ENCODE results near the gene CREBBP.

The CREBBP gene

GRCh38 chr16:3812469-3813172 is 67.9 kb downstream of the CREBBP start:
- TF ChIP-seq SIN3A (IDR thresholded peaks at IDR 0.05; ENCODE audit: borderline replicate concordance, insufficient read depth, low read length), result no peak

GRCh38 chr16:3810818-3811217 is 69.7 kb downstream of the CREBBP start:
- TF ChIP-seq POLR2AphosphoS5 (IDR thresholded peaks at IDR 0.05; ENCODE audit: low read depth, low read length) (no peak), FOXP2 (optimal IDR thresholded peaks at IDR 0.05; ENCODE audit: borderline replicate concordance, extremely low read depth, extremely low read length, insufficient read depth) (no peak), TAF1 (IDR thresholded peaks at IDR 0.05; ENCODE audit: borderline replicate concordance, insufficient read depth, low read length) (no peak), SIN3A (IDR thresholded peaks at IDR 0.05; ENCODE audit: borderline replicate concordance, insufficient read depth, low read length) (no peak)
- TF ChIP-seq, protein P1, sequence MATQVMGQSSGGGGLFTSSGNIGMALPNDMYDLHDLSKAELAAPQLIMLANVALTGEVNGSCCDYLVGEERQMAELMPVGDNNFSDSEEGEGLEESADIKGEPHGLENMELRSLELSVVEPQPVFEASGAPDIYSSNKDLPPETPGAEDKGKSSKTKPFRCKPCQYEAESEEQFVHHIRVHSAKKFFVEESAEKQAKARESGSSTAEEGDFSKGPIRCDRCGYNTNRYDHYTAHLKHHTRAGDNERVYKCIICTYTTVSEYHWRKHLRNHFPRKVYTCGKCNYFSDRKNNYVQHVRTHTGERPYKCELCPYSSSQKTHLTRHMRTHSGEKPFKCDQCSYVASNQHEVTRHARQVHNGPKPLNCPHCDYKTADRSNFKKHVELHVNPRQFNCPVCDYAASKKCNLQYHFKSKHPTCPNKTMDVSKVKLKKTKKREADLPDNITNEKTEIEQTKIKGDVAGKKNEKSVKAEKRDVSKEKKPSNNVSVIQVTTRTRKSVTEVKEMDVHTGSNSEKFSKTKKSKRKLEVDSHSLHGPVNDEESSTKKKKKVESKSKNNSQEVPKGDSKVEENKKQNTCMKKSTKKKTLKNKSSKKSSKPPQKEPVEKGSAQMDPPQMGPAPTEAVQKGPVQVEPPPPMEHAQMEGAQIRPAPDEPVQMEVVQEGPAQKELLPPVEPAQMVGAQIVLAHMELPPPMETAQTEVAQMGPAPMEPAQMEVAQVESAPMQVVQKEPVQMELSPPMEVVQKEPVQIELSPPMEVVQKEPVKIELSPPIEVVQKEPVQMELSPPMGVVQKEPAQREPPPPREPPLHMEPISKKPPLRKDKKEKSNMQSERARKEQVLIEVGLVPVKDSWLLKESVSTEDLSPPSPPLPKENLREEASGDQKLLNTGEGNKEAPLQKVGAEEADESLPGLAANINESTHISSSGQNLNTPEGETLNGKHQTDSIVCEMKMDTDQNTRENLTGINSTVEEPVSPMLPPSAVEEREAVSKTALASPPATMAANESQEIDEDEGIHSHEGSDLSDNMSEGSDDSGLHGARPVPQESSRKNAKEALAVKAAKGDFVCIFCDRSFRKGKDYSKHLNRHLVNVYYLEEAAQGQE (IDR thresholded peaks at IDR 0.05; ENCODE audit: insufficient read depth in 1 of 2, low read depth in 2 of 2, low read length in 2 of 2), result no peak

DNA sequence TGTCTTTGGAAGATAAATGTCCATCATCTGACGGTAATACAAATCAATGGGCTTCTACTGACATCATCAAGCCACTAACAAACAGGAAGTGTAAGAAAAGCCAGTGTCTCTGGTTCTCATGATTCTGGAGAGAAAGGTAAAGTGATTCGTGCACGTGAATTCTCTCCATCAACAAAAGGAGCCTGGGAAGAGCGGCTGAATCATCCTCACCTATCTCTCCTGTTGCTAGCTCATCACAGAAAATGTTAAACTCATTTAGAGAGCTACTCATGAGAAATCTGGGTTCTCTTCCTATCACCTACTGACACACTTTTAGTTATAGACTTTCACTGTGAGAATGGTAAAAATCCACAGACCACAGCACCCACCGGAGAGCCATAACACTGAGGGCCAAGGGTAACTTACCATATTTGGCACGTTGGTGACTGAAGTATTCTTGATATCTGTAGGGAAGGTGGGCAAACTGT is 70.3 kb downstream of the CREBBP start:
- TF ChIP-seq SIN3A (IDR thresholded peaks at IDR 0.05; ENCODE audit: borderline replicate concordance, insufficient read depth, low read length), result no peak
- TF ChIP-seq FOXP2 (optimal IDR thresholded peaks at IDR 0.05; ENCODE audit: borderline replicate concordance, extremely low read depth, extremely low read length, insufficient read depth), result no peak
- no peak for TF ChIP-seq POLR2AphosphoS5 (IDR thresholded peaks at IDR 0.05; ENCODE audit: low read depth, low read length)
- TF ChIP-seq, protein P1 (IDR thresholded peaks at IDR 0.05; ENCODE audit: insufficient read depth in 1 of 2, low read depth in 2 of 2, low read length in 2 of 2), result no peak
- TF ChIP-seq TAF1 (IDR thresholded peaks at IDR 0.05; ENCODE audit: borderline replicate concordance, insufficient read depth, low read length), result no peak

DNA sequence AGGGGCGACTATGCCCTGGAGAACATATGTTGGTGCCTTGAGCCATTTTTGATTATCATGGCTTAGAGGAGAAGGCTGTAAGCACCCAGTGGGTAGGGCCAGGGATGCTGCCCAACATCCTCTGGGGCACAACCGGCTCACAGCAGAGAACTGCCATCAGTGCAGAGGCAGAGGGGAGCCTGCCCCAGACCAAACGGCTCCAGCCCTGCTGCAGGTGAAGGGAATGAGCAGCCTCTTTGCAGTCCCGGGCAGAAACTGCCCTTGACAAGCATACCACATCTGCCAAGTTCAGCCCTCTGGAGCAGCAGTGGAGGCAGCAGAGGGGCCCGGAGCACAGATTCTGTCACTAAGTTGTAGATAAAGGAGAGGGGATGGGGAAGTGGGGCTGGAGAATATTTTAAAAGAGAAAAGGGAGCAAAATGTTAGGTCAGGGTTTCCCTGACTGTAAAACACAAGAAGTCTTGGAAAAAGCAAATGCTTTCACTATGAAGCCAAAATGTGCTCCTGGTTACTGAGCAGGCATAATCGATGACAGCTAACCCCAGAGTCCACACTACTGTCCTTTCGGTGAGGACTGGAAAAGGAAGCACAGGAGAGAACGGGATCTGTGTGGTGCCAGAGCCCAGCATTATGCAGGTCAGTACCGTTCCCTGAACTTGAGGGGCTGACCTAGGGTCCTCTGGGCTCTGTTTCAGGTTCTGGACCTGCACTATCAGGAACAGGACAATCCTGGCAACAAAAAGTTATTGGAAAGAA is 72.0 kb downstream of the CREBBP start:
- no peak for TF ChIP-seq TAF1 (IDR thresholded peaks at IDR 0.05; ENCODE audit: borderline replicate concordance, insufficient read depth, low read length)
- no peak for TF ChIP-seq SIN3A (IDR thresholded peaks at IDR 0.05; ENCODE audit: borderline replicate concordance, insufficient read depth, low read length)
- no peak for TF ChIP-seq FOXP2 (optimal IDR thresholded peaks at IDR 0.05; ENCODE audit: borderline replicate concordance, extremely low read depth, extremely low read length, insufficient read depth)

DNA sequence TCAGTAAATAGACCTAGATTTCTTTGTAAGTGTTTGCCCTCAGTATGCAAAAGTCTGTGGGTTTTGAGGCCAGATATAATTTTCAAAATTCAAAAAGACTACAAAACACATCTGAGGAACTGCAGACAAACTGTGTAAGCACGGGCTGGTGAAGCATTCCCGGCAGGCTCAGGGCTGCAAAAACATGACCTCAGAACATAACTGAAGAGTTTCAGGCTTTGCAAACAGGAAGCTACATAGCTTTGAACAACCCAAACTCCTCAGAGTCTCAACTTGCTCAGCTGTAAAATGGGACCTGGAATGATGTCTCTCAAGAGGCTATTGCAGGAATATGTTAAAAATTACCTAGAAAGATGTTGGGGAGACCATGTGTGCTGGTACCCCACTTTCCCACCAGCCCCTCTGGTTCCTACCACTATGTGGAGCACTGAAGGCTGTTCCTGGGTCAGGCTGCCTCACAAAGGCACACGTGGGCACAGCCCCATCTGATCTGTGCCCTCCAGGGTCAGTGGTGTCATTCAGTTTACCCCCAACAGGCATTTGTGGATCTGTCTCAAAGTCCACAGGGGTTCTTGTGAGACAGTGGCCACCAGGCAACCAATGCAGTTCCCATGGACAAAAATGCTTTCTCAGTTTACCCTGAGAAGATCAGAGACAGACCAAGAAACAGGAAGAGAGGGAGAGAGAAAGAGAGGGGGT is 72.9 kb downstream of the CREBBP start:
- TF ChIP-seq SIN3A (IDR thresholded peaks at IDR 0.05; ENCODE audit: borderline replicate concordance, insufficient read depth, low read length) (no peak), TAF1 (IDR thresholded peaks at IDR 0.05; ENCODE audit: borderline replicate concordance, insufficient read depth, low read length) (no peak), FOXP2 (optimal IDR thresholded peaks at IDR 0.05; ENCODE audit: borderline replicate concordance, extremely low read depth, extremely low read length, insufficient read depth) (no peak)
- TF ChIP-seq, protein P1 (IDR thresholded peaks at IDR 0.05; ENCODE audit: insufficient read depth in 1 of 2, low read depth in 2 of 2, low read length in 2 of 2), result no peak
